ENCODE results near the gene SLC7A14. TPM values are rescaled to one million over a fixed set of nuclear protein-coding genes. Genes with fewer than 3 reads are reported as not detected.

SLC7A14 gene
- polyA plus RNA-seq, 3 donors = not detected

DNA sequence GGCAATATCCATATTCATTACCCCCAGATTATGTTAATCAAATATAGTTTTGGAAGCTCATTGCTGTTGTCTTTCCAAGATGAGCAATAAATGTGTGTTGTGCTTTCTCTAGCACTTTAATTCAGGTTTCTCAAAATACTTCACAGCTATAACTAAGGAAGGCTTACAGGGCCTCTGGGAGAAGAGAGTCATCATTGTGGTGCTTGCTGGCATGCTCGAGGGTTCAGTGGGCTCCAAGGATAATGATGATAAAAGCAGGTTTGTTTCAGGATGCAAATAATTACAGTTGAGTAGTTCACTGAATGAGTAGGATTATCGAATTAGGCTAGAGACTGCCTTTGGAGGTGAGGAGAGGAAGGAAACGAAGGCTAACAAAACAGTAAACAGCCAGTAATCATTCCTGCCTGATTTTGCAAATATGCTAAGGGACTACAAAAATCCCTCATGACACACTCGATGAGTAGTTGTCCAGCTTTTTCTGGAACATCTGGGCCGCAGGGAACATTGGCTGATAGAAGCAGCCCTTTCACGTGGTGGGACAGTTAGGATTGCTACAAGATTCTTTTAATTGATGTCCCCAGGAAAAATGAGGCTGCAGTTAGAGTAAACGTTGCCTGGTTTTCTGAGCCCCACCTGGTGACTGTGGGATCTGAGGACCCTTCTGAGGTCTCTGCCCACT lies 54.1 kb downstream of the SLC7A14 start:
- H3K9me3 Mint-ChIP-seq = peaks cover 0 to 2% (median 0%) of the 10 kb centered on the region in 7 donors
- H3K4me1 Mint-ChIP-seq = no peaks in the 10 kb centered on the region
- intact Hi-C loops (cut with micrococcal nuclease) = no loop called here
- no peak for TF ChIP-seq CTCF (IDR thresholded peaks at IDR 0.05)
- no peak overlapping the region for H3K4me2 ChIP-seq (replicated peaks; ENCODE audit: extremely low read depth, low read length, poor library complexity, severe bottlenecking)
- H3K9me3 ChIP-seq (replicated peaks in 1 of 2; ENCODE audit: control insufficient read depth in 1 of 2, insufficient read depth in 1 of 2, low read length in 2 of 2) = no peaks in the 10 kb centered on the region
- no peaks in the 10 kb centered on the region for H4K20me1 ChIP-seq (ENCODE audit: insufficient read depth, low read length)
- H3K36me3 ChIP-seq (replicated peaks in 1 of 2; ENCODE audit: control insufficient read depth in 1 of 2, insufficient read depth in 2 of 2, low read length in 2 of 2) = no peaks in the 10 kb centered on the region
- no peak overlapping the region for H2AFZ ChIP-seq (ENCODE audit: insufficient read depth, low read depth, low read length, poor library complexity, severe bottlenecking)
- no peak overlapping the region for H3K4me3 ChIP-seq (replicated peaks in 1 of 3; ENCODE audit: low read depth in 2 of 3, low read length in 3 of 3)
- no peaks in the 10 kb centered on the region for H3K4me1 ChIP-seq (ENCODE audit: control insufficient read depth in 1 of 2, insufficient read depth in 2 of 2, low read length in 2 of 2)
- no peak overlapping the region for H3K27ac Mint-ChIP-seq
- DNase-seq = no peak
- H3K27me3 ChIP-seq (ENCODE audit: control insufficient read depth in 2 of 2, insufficient read depth in 2 of 2, low read length in 2 of 2) = peaks cover 0 to 1% of the 10 kb centered on the region in 2 donors
- no peak overlapping the region for H3K9ac ChIP-seq (ENCODE audit: insufficient read depth, low read length, poor library complexity, severe bottlenecking)
- no peak overlapping the region for H3K4me3 Mint-ChIP-seq
- WGBS (ENCODE audit: insufficient coverage) = 80% methylated on average over 5 of the region's 7 CpGs
- no peaks in the 10 kb centered on the region for H3K36me3 Mint-ChIP-seq
- H3K79me2 ChIP-seq (ENCODE audit: insufficient read depth, low read length) = no peaks in the 10 kb centered on the region
- H3K27ac ChIP-seq (ENCODE audit: low read depth in 1 of 2, low read length in 2 of 2) = no peak overlapping the region
- peaks cover 4 to 5% (median 4%) of the 10 kb centered on the region in 3 donors for H3K27me3 Mint-ChIP-seq (ENCODE audit: low read depth in 3 of 3)

- no peak for TF ChIP-seq CTCF (IDR thresholded peaks at IDR 0.05)
Observed at GRCh38 chr3:170531054-170531453, 54.8 kb downstream of the SLC7A14 start.

More at GRCh38 chr3:170531054-170531453, 54.8 kb downstream of the SLC7A14 start:
- no peak overlapping the region for H3K4me2 ChIP-seq (replicated peaks; ENCODE audit: extremely low read depth, low read length, poor library complexity, severe bottlenecking)
- DNase-seq = no peak
- no peak overlapping the region for H3K9ac ChIP-seq (ENCODE audit: insufficient read depth, low read length, poor library complexity, severe bottlenecking)
- no peaks in the 10 kb centered on the region for H3K9me3 ChIP-seq (replicated peaks in 1 of 2; ENCODE audit: control insufficient read depth in 1 of 2, insufficient read depth in 1 of 2, low read length in 2 of 2)
- H3K79me2 ChIP-seq (ENCODE audit: insufficient read depth, low read length) = no peaks in the 10 kb centered on the region
- no peak overlapping the region for H3K4me3 Mint-ChIP-seq
- no peaks in the 10 kb centered on the region for H3K36me3 ChIP-seq (replicated peaks in 1 of 2; ENCODE audit: control insufficient read depth in 1 of 2, insufficient read depth in 2 of 2, low read length in 2 of 2)
- no peak overlapping the region for H3K27ac Mint-ChIP-seq
- H3K9me3 Mint-ChIP-seq = peaks cover 0 to 3% (median 2%) of the 10 kb centered on the region in 7 donors
- peaks cover 3 to 5% (median 4%) of the 10 kb centered on the region in 3 donors for H3K27me3 Mint-ChIP-seq (ENCODE audit: low read depth in 3 of 3)
- WGBS (ENCODE audit: insufficient coverage) = 61% methylated on average over 5 of the region's 6 CpGs
- H2AFZ ChIP-seq (ENCODE audit: insufficient read depth, low read depth, low read length, poor library complexity, severe bottlenecking) = no peak overlapping the region
- intact Hi-C loops (cut with micrococcal nuclease) = no loop called here
- no peaks in the 10 kb centered on the region for H3K4me1 Mint-ChIP-seq
- H3K27me3 ChIP-seq (ENCODE audit: control insufficient read depth in 2 of 2, insufficient read depth in 2 of 2, low read length in 2 of 2) = no peaks in the 10 kb centered on the region
- no peak overlapping the region for H3K4me3 ChIP-seq (replicated peaks in 1 of 3; ENCODE audit: low read depth in 2 of 3, low read length in 3 of 3)
- no peaks in the 10 kb centered on the region for H3K4me1 ChIP-seq (ENCODE audit: control insufficient read depth in 1 of 2, insufficient read depth in 2 of 2, low read length in 2 of 2)
- H4K20me1 ChIP-seq (ENCODE audit: insufficient read depth, low read length) = no peaks in the 10 kb centered on the region
- H3K27ac ChIP-seq (ENCODE audit: low read depth in 1 of 2, low read length in 2 of 2) = no peak overlapping the region
- no peaks in the 10 kb centered on the region for H3K36me3 Mint-ChIP-seq
